ENCODE results near the gene PHYH. TPM values are rescaled to one million over a fixed set of nuclear protein-coding genes. Genes with fewer than 3 reads are reported as not detected.
"Not testable (repeated sequence)": the region's sequence is repeated elsewhere in the genome, so short reads cannot be mapped to it uniquely, and the experiment has no call there.

The PHYH gene
- total RNA-seq, 4 donors from 2014 or later = 16.1 to 90.1 (median 49.2) TPM

GRCh38 chr10:13238271-13239077 lies 61.4 kb downstream of the PHYH start:
- intact Hi-C loops (cut with DNase I; ENCODE audit: low total_unique reads) = no loop called here
- in situ Hi-C loops (cut with MboI; ENCODE audit: low pct_ligation_motif_present in 1 of 4, low pct_unique_long_range_greater_than_20kb in 1 of 4, low sequenced_read_pairs in 3 of 4) = no loop called here
- 72 to 83% methylated on average over 5 to 16 of the region's 16 CpGs for WGBS, 2 donors (ENCODE audit: low coverage in 1 of 2)

GRCh38 chr10:13236638-13237037 lies 63.2 kb downstream of the PHYH start:
- Histone ChIP-seq H3K27ac (no peak overlapping the region), H3K4me1 (no peaks in the 10 kb centered on the region), H3K27me3 (peaks cover 7% of the 10 kb centered on the region), H3K4me3 (no peak overlapping the region), H3K9me3 (no peaks in the 10 kb centered on the region), H3K36me3 (no peaks in the 10 kb centered on the region)
- in situ Hi-C loops (cut with MboI; ENCODE audit: low pct_ligation_motif_present in 1 of 4, low pct_unique_long_range_greater_than_20kb in 1 of 4, low sequenced_read_pairs in 3 of 4) (no loop called here), intact Hi-C loops (cut with DNase I; ENCODE audit: low total_unique reads) (no loop called here)
- 73 to 74% methylated on average over 5 to 8 of the region's 8 CpGs for WGBS, 2 donors (ENCODE audit: low coverage in 1 of 2)
- DNase-seq = no peak
- TF ChIP-seq POLR2A (IDR thresholded peaks at IDR 0.05) = no peak
- TF ChIP-seq EP300 (IDR thresholded peaks at IDR 0.05; ENCODE audit: low read depth) = no peak
- TF ChIP-seq, protein P1, sequence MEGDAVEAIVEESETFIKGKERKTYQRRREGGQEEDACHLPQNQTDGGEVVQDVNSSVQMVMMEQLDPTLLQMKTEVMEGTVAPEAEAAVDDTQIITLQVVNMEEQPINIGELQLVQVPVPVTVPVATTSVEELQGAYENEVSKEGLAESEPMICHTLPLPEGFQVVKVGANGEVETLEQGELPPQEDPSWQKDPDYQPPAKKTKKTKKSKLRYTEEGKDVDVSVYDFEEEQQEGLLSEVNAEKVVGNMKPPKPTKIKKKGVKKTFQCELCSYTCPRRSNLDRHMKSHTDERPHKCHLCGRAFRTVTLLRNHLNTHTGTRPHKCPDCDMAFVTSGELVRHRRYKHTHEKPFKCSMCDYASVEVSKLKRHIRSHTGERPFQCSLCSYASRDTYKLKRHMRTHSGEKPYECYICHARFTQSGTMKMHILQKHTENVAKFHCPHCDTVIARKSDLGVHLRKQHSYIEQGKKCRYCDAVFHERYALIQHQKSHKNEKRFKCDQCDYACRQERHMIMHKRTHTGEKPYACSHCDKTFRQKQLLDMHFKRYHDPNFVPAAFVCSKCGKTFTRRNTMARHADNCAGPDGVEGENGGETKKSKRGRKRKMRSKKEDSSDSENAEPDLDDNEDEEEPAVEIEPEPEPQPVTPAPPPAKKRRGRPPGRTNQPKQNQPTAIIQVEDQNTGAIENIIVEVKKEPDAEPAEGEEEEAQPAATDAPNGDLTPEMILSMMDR (IDR thresholded peaks at IDR 0.05) = no peak
- no peak for TF ChIP-seq POLR2AphosphoS5 (IDR thresholded peaks at IDR 0.05)

More at GRCh38 chr10:13238271-13239077, 61.4 kb downstream of the PHYH start:
- Histone ChIP-seq H3K4me1 (no peaks in the 10 kb centered on the region), H3K27ac (no peak overlapping the region), H3K27me3 (peaks cover 7% of the 10 kb centered on the region), H3K36me3 (no peaks in the 10 kb centered on the region), H3K9me3 (no peaks in the 10 kb centered on the region), H3K4me3 (no peak overlapping the region)
- no peak for DNase-seq
- TF ChIP-seq EP300 (IDR thresholded peaks at IDR 0.05; ENCODE audit: low read depth) (no peak), POLR2AphosphoS5 (IDR thresholded peaks at IDR 0.05) (no peak), POLR2A (IDR thresholded peaks at IDR 0.05) (no peak)
- TF ChIP-seq, protein P1 (IDR thresholded peaks at IDR 0.05) = no peak

DNA sequence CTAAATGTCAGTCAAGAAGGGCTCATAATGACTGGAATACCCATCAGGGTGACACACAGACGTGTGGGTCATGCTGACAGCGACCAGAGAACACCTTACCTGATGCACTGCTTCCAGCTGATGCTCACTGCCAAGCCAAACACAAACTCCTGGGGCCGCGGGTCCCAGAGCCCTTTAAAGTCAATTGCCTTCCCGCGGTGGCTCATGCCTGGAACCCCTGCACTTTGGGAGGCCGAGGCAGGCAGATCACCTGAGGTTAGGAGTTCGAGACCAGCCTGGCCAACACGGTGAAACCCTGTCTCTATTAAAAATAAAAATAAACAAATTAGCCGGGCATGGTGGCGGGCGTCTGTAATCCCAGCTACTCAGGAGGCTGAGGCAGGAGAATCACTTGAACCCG lies 65.1 kb downstream of the PHYH start:
- H3K27ac ChIP-seq; H3K36me3 ChIP-seq; H3K9me3 ChIP-seq; in situ Hi-C loops (cut with MboI; ENCODE audit: low pct_ligation_motif_present in 1 of 4, low pct_unique_long_range_greater_than_20kb in 1 of 4, low sequenced_read_pairs in 3 of 4); H3K27me3 ChIP-seq; intact Hi-C loops (cut with DNase I; ENCODE audit: low total_unique reads); H3K4me1 ChIP-seq; H3K4me3 ChIP-seq; DNase-seq: not testable (repeated sequence)
- WGBS, 2 donors (ENCODE audit: low coverage in 1 of 2) = 78 to 90% methylated on average over 4 to 13 of the region's 13 CpGs

- intact Hi-C loops (cut with DNase I; ENCODE audit: low total_unique reads) = no loop called here
Observed at GRCh38 chr10:13234172-13234571, 65.7 kb downstream of the PHYH start, which contains the start of gene UCMA. Gene UCMA, minus strand, starts transcription at chr10:13234374. Its CDS starts 116 bp downstream, at chr10:13234258.

More at GRCh38 chr10:13234172-13234571, 65.7 kb downstream of the PHYH start, which contains the start of gene UCMA:
- Histone ChIP-seq H3K4me1 (no peaks in the 10 kb centered on the region), H3K9me3 (no peaks in the 10 kb centered on the region), H3K4me3 (no peak within 1 kb of the TSS), H3K27ac (no peak within 1 kb of the TSS), H3K27me3 (peaks cover 7% of the 10 kb centered on the region), H3K36me3 (no peaks in the 10 kb centered on the region)
- DNase-seq = no peak
- TF ChIP-seq POLR2AphosphoS5 (IDR thresholded peaks at IDR 0.05) (no peak), POLR2A (IDR thresholded peaks at IDR 0.05) (no peak), EP300 (IDR thresholded peaks at IDR 0.05; ENCODE audit: low read depth) (no peak)
- TF ChIP-seq, protein P1 (IDR thresholded peaks at IDR 0.05) = no peak
- in situ Hi-C loops (cut with MboI; ENCODE audit: low pct_ligation_motif_present in 1 of 4, low pct_unique_long_range_greater_than_20kb in 1 of 4, low sequenced_read_pairs in 3 of 4) = no loop called here
- WGBS, 2 donors (ENCODE audit: low coverage in 1 of 2) = 64 to 78% methylated on average over 5 to 10 of the region's 10 CpGs

Measured in transverse colon (tissue), 4 donors.